ENCODE data around the gene MTOR.

DNA sequence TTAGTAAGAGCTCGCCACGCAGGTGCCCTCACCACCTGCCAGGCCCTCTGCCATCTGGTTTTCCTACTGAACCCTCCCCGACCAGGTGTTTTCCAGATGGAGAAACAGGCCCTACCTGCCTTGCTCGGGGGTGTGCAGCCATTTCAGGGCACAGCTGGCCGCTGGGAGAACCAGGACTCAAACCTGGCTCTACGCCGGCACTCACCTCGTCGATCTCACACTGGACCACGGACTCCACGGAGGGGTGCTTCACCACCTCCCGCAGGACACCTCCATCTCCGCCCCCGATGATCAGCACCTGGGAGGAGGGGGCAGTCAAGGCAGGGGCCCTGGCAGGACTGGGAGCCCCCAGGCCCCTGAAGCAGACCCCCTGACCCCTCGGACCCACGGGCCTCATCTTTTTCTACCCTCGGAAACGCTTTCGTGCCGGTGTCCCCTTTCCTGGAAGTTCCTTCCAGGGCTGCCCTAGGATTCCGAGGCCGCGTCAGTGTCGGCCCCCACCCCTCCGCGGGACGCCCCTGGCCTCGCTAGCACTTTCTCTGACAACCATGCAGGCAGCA lies 203.7 kb downstream of the MTOR start:
- TF ChIP-seq, protein P1, sequence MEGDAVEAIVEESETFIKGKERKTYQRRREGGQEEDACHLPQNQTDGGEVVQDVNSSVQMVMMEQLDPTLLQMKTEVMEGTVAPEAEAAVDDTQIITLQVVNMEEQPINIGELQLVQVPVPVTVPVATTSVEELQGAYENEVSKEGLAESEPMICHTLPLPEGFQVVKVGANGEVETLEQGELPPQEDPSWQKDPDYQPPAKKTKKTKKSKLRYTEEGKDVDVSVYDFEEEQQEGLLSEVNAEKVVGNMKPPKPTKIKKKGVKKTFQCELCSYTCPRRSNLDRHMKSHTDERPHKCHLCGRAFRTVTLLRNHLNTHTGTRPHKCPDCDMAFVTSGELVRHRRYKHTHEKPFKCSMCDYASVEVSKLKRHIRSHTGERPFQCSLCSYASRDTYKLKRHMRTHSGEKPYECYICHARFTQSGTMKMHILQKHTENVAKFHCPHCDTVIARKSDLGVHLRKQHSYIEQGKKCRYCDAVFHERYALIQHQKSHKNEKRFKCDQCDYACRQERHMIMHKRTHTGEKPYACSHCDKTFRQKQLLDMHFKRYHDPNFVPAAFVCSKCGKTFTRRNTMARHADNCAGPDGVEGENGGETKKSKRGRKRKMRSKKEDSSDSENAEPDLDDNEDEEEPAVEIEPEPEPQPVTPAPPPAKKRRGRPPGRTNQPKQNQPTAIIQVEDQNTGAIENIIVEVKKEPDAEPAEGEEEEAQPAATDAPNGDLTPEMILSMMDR (IDR thresholded peaks at IDR 0.05; ENCODE audit: control extremely low read depth in 1 of 3, insufficient read depth in 1 of 3, low read depth in 1 of 3, low read length in 3 of 3), result no peak
- TF ChIP-seq MAFK (IDR thresholded peaks at IDR 0.05; ENCODE audit: low read depth, low read length) (no peak), SIX5 (IDR thresholded peaks at IDR 0.05; ENCODE audit: low read depth, low read length) (no peak)

All from H1 (cell line).